ENCODE data around the gene ARMC5.

The ARMC5 gene

GRCh38 chr16:31489616-31490584 is 30.6 kb downstream of the ARMC5 start:
- no peak overlapping the region for H3K4me3 ChIP-seq
- peak overlapping the region in 1 of 11 experiments; percentile 22; a peak in 1 of 22 replicates for H3K9ac ChIP-seq
- H3K4me1 ChIP-seq, result peaks cover 15 to 47% (median 37%) of the 10 kb centered on the region in 10 experiments
- H4K20me1 ChIP-seq, result peaks cover 0 to 57% (median 7%) of the 10 kb centered on the region in 11 experiments; a peak in 9 of 22 replicates
- peaks cover 34 to 59% (median 50%) of the 10 kb centered on the region in 11 experiments for H3K36me3 ChIP-seq
- peaks cover 0 to 23% (median 8%) of the 10 kb centered on the region in 11 experiments; a peak in 11 of 22 replicates for H3K27me3 ChIP-seq
- TF ChIP-seq Cebpa-rat (IDR thresholded peaks at IDR 0.05), result no peak
- H3K27ac ChIP-seq, result no peak overlapping the region
- no peaks in the 10 kb centered on the region for H3K9me3 ChIP-seq (replicated peaks in 1 of 11)
- H3K4me2 ChIP-seq, result peak overlapping the region in 3 of 11 experiments; percentile 4 to 20 (median 20); a peak in 4 of 22 replicates

GRCh38 chr16:31491778-31492418 is 32.6 kb downstream of the ARMC5 start:
- Histone ChIP-seq H3K27ac (no peak overlapping the region), H3K9me3 (replicated peaks in 1 of 11) (no peaks in the 10 kb centered on the region), H3K9ac (no peak overlapping the region), H3K27me3 (peaks cover 0 to 12% (median 7%) of the 10 kb centered on the region in 11 experiments; a peak in 10 of 22 replicates), H3K4me1 (peaks cover 12 to 35% (median 30%) of the 10 kb centered on the region in 10 experiments; a peak in 19 of 20 replicates), H3K4me2 (no peak overlapping the region), H3K36me3 (peaks cover 53 to 79% (median 70%) of the 10 kb centered on the region in 11 experiments), H4K20me1 (peaks cover 0 to 54% (median 9%) of the 10 kb centered on the region in 11 experiments; a peak in 9 of 22 replicates), H3K4me3 (no peak overlapping the region)
- TF ChIP-seq Cebpa-rat (IDR thresholded peaks at IDR 0.05), result no peak

DNA sequence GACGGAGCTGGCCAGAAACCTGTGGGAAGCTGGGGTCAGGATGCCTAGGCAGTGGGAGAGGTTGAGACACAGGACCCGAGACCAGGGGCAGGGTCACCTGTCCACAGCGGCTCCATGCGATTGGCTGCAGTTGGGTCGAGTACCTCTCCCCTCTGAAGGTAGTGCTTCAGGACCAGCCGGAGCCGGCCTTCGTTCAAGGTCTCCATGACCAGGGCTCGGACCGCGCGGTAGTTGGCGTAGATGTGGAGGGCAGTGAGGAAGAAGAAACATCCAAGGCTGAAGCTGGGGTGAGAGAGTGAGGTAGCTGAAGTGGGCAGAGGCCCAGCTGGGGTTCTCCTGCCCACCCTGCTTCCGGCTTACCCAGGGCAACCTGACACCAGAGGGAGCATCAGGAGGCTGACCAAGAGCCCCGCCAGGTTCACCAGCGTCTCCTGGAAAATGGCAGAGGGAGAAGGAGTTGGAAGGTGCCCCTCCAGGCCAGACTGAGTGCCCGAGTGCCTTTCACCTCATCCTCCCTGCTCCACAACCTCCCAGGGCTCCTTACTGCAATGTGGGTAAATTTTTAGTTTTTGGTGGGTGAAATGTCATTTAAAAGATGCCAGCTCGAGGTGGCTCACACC is 34.3 kb downstream of the ARMC5 start:
- Histone ChIP-seq H3K4me3 (no peak overlapping the region), H3K4me1 (peaks cover under 1 to 19% (median 12%) of the 10 kb centered on the region in 10 experiments; a peak in 14 of 20 replicates), H3K4me2 (no peak overlapping the region), H3K9ac (no peak overlapping the region), H4K20me1 (peaks cover 0 to 47% (median 6%) of the 10 kb centered on the region in 11 experiments; a peak in 9 of 22 replicates), H3K36me3 (peaks cover 70 to 94% (median 86%) of the 10 kb centered on the region in 11 experiments), H3K27ac (no peak overlapping the region), H3K27me3 (no peaks in the 10 kb centered on the region; a peak in 1 of 22 replicates), H3K9me3 (replicated peaks in 1 of 11) (no peaks in the 10 kb centered on the region)
- TF ChIP-seq Cebpa-rat (IDR thresholded peaks at IDR 0.05), result no peak

GRCh38 chr16:31496670-31497069 is 37.4 kb downstream of the ARMC5 start:
- H3K9ac ChIP-seq, result no peak overlapping the region
- peaks cover 89 to 100% (median 92%) of the 10 kb centered on the region in 11 experiments for H3K36me3 ChIP-seq
- no peak overlapping the region for H3K4me2 ChIP-seq
- H4K20me1 ChIP-seq, result peaks cover 0 to 18% (median 0%) of the 10 kb centered on the region in 11 experiments; a peak in 4 of 22 replicates
- H3K9me3 ChIP-seq (replicated peaks in 1 of 11), result no peaks in the 10 kb centered on the region
- H3K27ac ChIP-seq, result no peak overlapping the region
- no peak overlapping the region for H3K4me3 ChIP-seq
- no peaks in the 10 kb centered on the region for H3K27me3 ChIP-seq
- H3K4me1 ChIP-seq, result peaks cover 0 to 7% (median 0%) of the 10 kb centered on the region in 10 experiments; a peak in 2 of 20 replicates
- no peak for TF ChIP-seq Cebpa-rat (IDR thresholded peaks at IDR 0.05)

- Histone ChIP-seq H4K20me1 (peaks cover 0 to 10% (median 0%) of the 10 kb centered on the region in 11 experiments; a peak in 4 of 22 replicates), H3K4me2 (no peak overlapping the region), H3K9ac (no peak overlapping the region), H3K9me3 (replicated peaks in 1 of 11) (no peaks in the 10 kb centered on the region), H3K4me3 (no peak overlapping the region), H3K36me3 (peaks cover 70 to 88% (median 74%) of the 10 kb centered on the region in 11 experiments), H3K27ac (no peak overlapping the region), H3K4me1 (peaks cover under 1 to 16% (median 5%) of the 10 kb centered on the region in 10 experiments), H3K27me3 (no peaks in the 10 kb centered on the region)
- TF ChIP-seq Cebpa-rat (IDR thresholded peaks at IDR 0.05), result no peak
These were observed 39.2 kb downstream of the ARMC5 start for GRCh38 chr16:31498493-31498892.

DNA sequence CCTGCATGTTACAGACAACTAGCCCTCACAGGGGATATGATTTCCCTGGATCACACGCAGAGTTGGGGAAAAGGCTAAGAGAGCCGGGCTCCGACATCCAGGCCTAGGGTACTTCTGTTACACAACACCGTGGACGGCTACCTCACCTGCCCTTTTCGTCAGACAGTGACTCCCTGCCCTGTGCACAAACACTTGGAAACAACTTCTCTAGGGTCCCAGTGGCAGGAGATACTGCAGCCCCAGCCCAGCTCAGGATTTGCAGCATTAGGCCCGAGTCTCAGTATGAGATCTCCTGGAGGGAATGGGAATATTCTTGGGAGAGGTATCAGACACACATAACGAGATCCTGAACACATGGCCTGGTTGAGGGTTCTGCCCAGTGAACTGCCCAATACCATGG is 40.6 kb downstream of the ARMC5 start:
- Histone ChIP-seq H3K9me3 (replicated peaks in 1 of 11) (no peaks in the 10 kb centered on the region), H3K4me3 (no peak overlapping the region), H3K36me3 (peaks cover 57 to 82% (median 60%) of the 10 kb centered on the region in 11 experiments), H3K4me2 (no peak overlapping the region), H3K4me1 (peaks cover 15 to 30% (median 19%) of the 10 kb centered on the region in 10 experiments), H3K27me3 (no peaks in the 10 kb centered on the region), H3K27ac (no peak overlapping the region), H4K20me1 (peaks cover 0 to 14% (median 2%) of the 10 kb centered on the region in 11 experiments; a peak in 6 of 22 replicates), H3K9ac (no peak overlapping the region)
- no peak for TF ChIP-seq Cebpa-rat (IDR thresholded peaks at IDR 0.05)

GRCh38 chr16:31501226-31501965 is 42.1 kb downstream of the ARMC5 start:
- Histone ChIP-seq H3K9ac (no peak overlapping the region), H3K27ac (no peak overlapping the region), H3K36me3 (peaks cover 43 to 69% (median 48%) of the 10 kb centered on the region in 11 experiments), H3K4me1 (peaks cover 30 to 42% (median 34%) of the 10 kb centered on the region in 10 experiments), H4K20me1 (peaks cover 0 to 16% (median 6%) of the 10 kb centered on the region in 11 experiments; a peak in 7 of 22 replicates), H3K4me3 (no peak overlapping the region), H3K9me3 (replicated peaks in 1 of 11) (no peaks in the 10 kb centered on the region), H3K27me3 (no peaks in the 10 kb centered on the region), H3K4me2 (no peak overlapping the region)
- TF ChIP-seq Cebpa-rat (IDR thresholded peaks at IDR 0.05), result no peak

DNA sequence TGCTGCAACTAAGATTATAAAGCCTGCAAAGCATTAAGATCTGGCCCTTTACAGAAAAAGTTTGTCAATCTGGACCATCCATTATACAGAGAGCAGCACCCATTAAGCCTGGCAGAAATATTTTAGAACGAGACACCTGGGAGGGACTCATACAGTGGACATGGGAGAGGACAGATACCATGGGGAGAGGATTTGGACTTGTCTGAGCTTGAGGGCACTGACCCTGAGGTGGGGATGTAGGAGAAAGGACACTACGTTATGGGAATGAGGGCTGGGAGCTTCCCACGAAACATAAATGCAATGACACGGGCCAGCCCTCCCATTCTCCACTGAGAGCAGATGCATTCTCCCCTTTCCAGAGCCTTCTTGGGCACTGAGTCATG is 42.7 kb downstream of the ARMC5 start:
- Histone ChIP-seq H3K9me3 (replicated peaks in 1 of 11) (no peaks in the 10 kb centered on the region), H3K4me2 (no peak overlapping the region), H3K27me3 (no peaks in the 10 kb centered on the region), H3K9ac (no peak overlapping the region), H3K27ac (no peak overlapping the region), H3K4me3 (no peak overlapping the region), H3K4me1 (peaks cover 36 to 48% (median 39%) of the 10 kb centered on the region in 10 experiments), H4K20me1 (peaks cover 0 to 20% (median 6%) of the 10 kb centered on the region in 11 experiments; a peak in 8 of 22 replicates), H3K36me3 (peaks cover 37 to 63% (median 42%) of the 10 kb centered on the region in 11 experiments)
- TF ChIP-seq Cebpa-rat (IDR thresholded peaks at IDR 0.05), result no peak
